ENCODE results near the gene LRRK1.

GRCh38 chr15:100934726-100935125, 15.6 kb downstream of the LRRK1 start:
- TF ChIP-seq CTCF (IDR thresholded peaks at IDR 0.05; ENCODE audit: borderline replicate concordance, extremely low read depth, low read length, poor library complexity, severe bottlenecking) (no peak), EZH2 (IDR thresholded peaks at IDR 0.05; ENCODE audit: borderline replicate concordance, low read depth, low read length, severe bottlenecking) (no peak)
